OCI-LY1 (cell line): ENCODE data around the gene ALKBH7.

Experiments
- H2AFZ ChIP-seq: fragments of 200-600 bp; sonication (generic), shearing (Covaris generic); 2 replicates; pipeline ENCODE4 v1.6.0; 2014; ENCODE audit warnings: antibody characterized with exemption, mild to moderate bottlenecking, low read length
- H3F3A ChIP-seq: fragments of 200-600 bp; sonication (generic), shearing (Covaris generic); 2 replicates; pipeline ENCODE4 v1.6.0; 2014; ENCODE audit warnings: mild to moderate bottlenecking, antibody characterized with exemption, low read length, moderate library complexity; ENCODE audit not compliant: insufficient read depth
- H3K27ac ChIP-seq: fragments of 200-600 bp; sonication (generic); 2 replicates; pipeline ENCODE4 v1.5.1; 2014; ENCODE audit warnings: low read length, mixed run types, mild to moderate bottlenecking, low read depth; ENCODE audit not compliant: poor library complexity, severe bottlenecking
- H3K27me3 ChIP-seq: fragments of 200-600 bp; sonication (generic); 2 replicates; pipeline ENCODE4 v1.6.0; 2014; ENCODE audit warnings: antibody characterized with exemption, mild to moderate bottlenecking, low read length, moderate library complexity; ENCODE audit not compliant: insufficient read depth
- H3K36me3 ChIP-seq: fragments of 200-600 bp; sonication (generic); 2 replicates; pipeline ENCODE4 v1.6.1; 2014; ENCODE audit warnings: mild to moderate bottlenecking, antibody characterized with exemption, low read length, moderate library complexity, mixed read lengths; ENCODE audit not compliant: insufficient read depth
- H3K4me1 ChIP-seq: fragments of 200-600 bp; sonication (generic); 2 replicates; pipeline ENCODE4 v1.5.1; 2014; ENCODE audit warnings: mild to moderate bottlenecking, low read length, moderate library complexity; ENCODE audit not compliant: insufficient read depth, severe bottlenecking
- H3K4me2 ChIP-seq: fragments of 200-600 bp; sonication (generic), shearing (Covaris generic); 2 replicates; pipeline ENCODE4 v1.6.1; 2014; ENCODE audit warnings: low read length
- H3K4me3 ChIP-seq: fragments of 200-600 bp; sonication (generic); 2 replicates; pipeline ENCODE4 v1.5.1; 2014; ENCODE audit warnings: low read length, low read depth, mild to moderate bottlenecking, mixed read lengths; ENCODE audit not compliant: poor library complexity, severe bottlenecking
- H3K79me2 ChIP-seq: fragments of 200-600 bp; shearing (Covaris generic); 2 replicates; pipeline ENCODE4 v1.6.1; 2016; ENCODE audit warnings: mixed run types, low read length, mixed read lengths; ENCODE audit not compliant: insufficient read depth
- H3K9ac ChIP-seq: fragments of 200-600 bp; sonication (generic), shearing (Covaris generic); 2 replicates; pipeline ENCODE4 v1.6.1; 2014; ENCODE audit warnings: mild to moderate bottlenecking, low read length, mixed read lengths
- H3K9me2 ChIP-seq: fragments of 200-600 bp; sonication (generic), shearing (Covaris generic); 2 replicates; pipeline ENCODE4 v1.6.1; 2014; ENCODE audit warnings: low read depth, mild to moderate bottlenecking, low read length, mixed read lengths
- H3K9me3 ChIP-seq: fragments of 200-600 bp; shearing (Covaris generic); 2 replicates; pipeline ENCODE4 v1.6.1; 2014; ENCODE audit warnings: low read length, mixed read lengths
- H4K20me1 ChIP-seq: fragments of 200-600 bp; sonication (generic), shearing (Covaris generic); 2 replicates; pipeline ENCODE4 v1.6.0; 2016; ENCODE audit warnings: mild to moderate bottlenecking, low read length; ENCODE audit not compliant: insufficient read depth
- CTCF ChIP-seq: fragments of 200-600 bp; sonication (generic), shearing (Covaris generic); IDR thresholded peaks from 2 replicates; pipeline ENCODE4 v1.5.1; 2017; ENCODE audit warnings: mild to moderate bottlenecking, antibody characterized with exemption, low read length, moderate library complexity, mixed read lengths
- EZH2 ChIP-seq: fragments of 200-600 bp; sonication (generic), shearing (Covaris generic); IDR thresholded peaks from 2 replicates; pipeline ENCODE4 v1.8.0; 2017; ENCODE audit warnings: borderline replicate concordance, mixed run types, mild to moderate bottlenecking, antibody characterized with exemption, low read length, moderate library complexity, mixed read lengths

ALKBH7 gene

DNA sequence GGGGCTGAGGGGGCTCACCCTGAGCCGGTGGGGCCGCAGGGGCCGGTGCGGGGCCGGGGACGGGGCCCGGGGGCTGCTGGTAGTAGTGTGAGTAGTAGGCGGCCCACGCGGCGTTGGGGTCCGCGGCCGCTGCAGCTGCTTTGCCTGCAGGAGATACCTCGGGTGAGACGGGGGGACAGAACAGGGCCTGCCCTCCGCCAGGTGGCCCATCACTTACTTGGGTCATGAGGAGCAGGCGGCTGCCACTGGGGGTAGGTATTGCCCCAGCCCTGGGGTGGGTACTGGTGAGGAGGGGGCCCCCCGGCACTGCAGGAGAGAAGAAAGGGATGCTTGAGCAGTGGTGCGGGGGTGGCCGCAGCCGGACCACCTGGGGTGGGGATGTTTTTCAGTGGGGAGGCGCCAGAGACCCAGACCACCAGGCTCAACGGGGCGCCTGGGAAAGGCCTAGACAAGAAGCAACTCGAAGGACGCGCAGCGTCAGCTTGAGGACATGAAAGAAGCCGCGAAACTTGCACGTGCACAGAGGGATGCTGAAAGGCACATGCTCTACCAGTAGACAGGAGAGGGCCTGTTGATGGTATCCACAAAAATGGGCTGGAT, 43.1 kb downstream of the ALKBH7 start:
- Histone ChIP-seq H3K4me1 (no peaks in the 10 kb centered on the region), H3K4me3 (no peak overlapping the region), H3K27ac (no peak overlapping the region), H3K27me3 (no peaks in the 10 kb centered on the region), H3K9ac (no peak overlapping the region), H3K9me3 (no peaks in the 10 kb centered on the region), H4K20me1 (no peaks in the 10 kb centered on the region), H3K79me2 (peaks cover 8% of the 10 kb centered on the region), H3K4me2 (no peak overlapping the region), H3K9me2 (no peaks in the 10 kb centered on the region), H2AFZ (no peak overlapping the region), H3F3A (no peaks in the 10 kb centered on the region), H3K36me3 (peaks cover 73% of the 10 kb centered on the region)
- TF ChIP-seq EZH2, result no peak
- TF ChIP-seq CTCF, result no peak

GRCh38 chr19:6416658-6417405, 44.2 kb downstream of the ALKBH7 start:
- H3K4me3 ChIP-seq, result no peak overlapping the region
- no peak overlapping the region for H2AFZ ChIP-seq
- H4K20me1 ChIP-seq, result no peaks in the 10 kb centered on the region
- no peaks in the 10 kb centered on the region for H3K9me2 ChIP-seq
- H3K79me2 ChIP-seq, result peaks cover 20% of the 10 kb centered on the region
- peaks cover 84% of the 10 kb centered on the region for H3K36me3 ChIP-seq
- H3K27ac ChIP-seq, result no peak overlapping the region
- TF ChIP-seq CTCF (no peak), EZH2 (no peak)
- H3K9ac ChIP-seq, result no peak overlapping the region
- H3K4me1 ChIP-seq, result no peaks in the 10 kb centered on the region
- no peaks in the 10 kb centered on the region for H3K27me3 ChIP-seq
- no peaks in the 10 kb centered on the region for H3K9me3 ChIP-seq
- H3F3A ChIP-seq, result no peaks in the 10 kb centered on the region
- H3K4me2 ChIP-seq, result no peak overlapping the region

GRCh38 chr19:6417713-6418561, 45.3 kb downstream of the ALKBH7 start:
- Histone ChIP-seq H4K20me1 (no peaks in the 10 kb centered on the region), H3K9me3 (no peaks in the 10 kb centered on the region), H3K27ac (no peak overlapping the region), H3K4me2 (no peak overlapping the region), H2AFZ (no peak overlapping the region), H3K36me3 (peaks cover 94% of the 10 kb centered on the region), H3K79me2 (peaks cover 31% of the 10 kb centered on the region), H3F3A (no peaks in the 10 kb centered on the region), H3K4me3 (no peak overlapping the region), H3K4me1 (peaks cover 10% of the 10 kb centered on the region), H3K9me2 (no peaks in the 10 kb centered on the region), H3K9ac (no peak overlapping the region), H3K27me3 (no peaks in the 10 kb centered on the region)
- TF ChIP-seq EZH2 (no peak), CTCF (no peak)
